ENCODE data around the gene BBS12. TPM values are rescaled to one million over a fixed set of nuclear protein-coding genes. Genes with fewer than 3 reads are reported as not detected.

Gene BBS12
- polyA plus RNA-seq, 3 donors from 2014 or later: 0.19 to 1.1 TPM; not detected in 1

GRCh38 chr4:122733787-122734120, 1.2 kb downstream of the BBS12 start:
- no peaks in the 10 kb centered on the region for H3K9me3 Mint-ChIP-seq
- H3K27me3 Mint-ChIP-seq (ENCODE audit: low read depth in 3 of 3): peaks cover 6 to 16% (median 8%) of the 10 kb centered on the region in 3 donors

DNA sequence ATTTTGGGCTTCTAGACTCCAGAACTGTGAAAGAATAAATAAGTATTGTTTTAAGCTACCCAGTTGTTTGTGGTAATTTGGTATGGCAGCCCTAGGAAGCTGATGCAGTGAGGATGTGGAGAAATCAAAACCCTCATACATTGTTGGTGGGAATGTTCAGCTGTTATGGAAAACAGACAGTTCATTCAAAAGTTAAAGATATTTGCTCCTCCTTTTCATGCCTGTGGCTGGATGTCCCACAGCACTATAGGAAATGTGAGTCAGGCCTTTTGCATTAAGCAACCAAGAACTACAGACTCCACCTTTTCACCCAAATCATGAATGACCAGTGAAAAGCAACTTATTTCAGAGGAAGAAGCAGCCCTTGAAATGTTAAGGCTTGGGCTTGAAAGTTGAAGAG, 6.7 kb downstream of the BBS12 start:
- Mint-ChIP-seq H3K27ac (no peak overlapping the region), H3K9me3 (no peaks in the 10 kb centered on the region), H3K27me3 (ENCODE audit: low read depth in 3 of 3) (no peaks in the 10 kb centered on the region), H3K4me1 (peaks cover 0 to 1% of the 10 kb centered on the region in 2 donors), H3K36me3 (peaks cover 6 to 17% (median 13%) of the 10 kb centered on the region in 3 donors), H3K4me3 (no peak overlapping the region)
- no peak for DNase-seq

More at GRCh38 chr4:122733787-122734120, 1.2 kb downstream of the BBS12 start:
- H3K36me3 Mint-ChIP-seq: peaks cover 0 to 2% (median 0%) of the 10 kb centered on the region in 3 donors
- no peak for DNase-seq
- peaks cover 20 to 23% of the 10 kb centered on the region in 2 donors for H3K4me1 Mint-ChIP-seq
- peak overlapping the region in 4 of 5 donors; percentile 91 to 97 (median 96) for H3K4me3 Mint-ChIP-seq
- H3K27ac Mint-ChIP-seq: peak overlapping the region; percentile 93 to 99 (median 96)

DNA sequence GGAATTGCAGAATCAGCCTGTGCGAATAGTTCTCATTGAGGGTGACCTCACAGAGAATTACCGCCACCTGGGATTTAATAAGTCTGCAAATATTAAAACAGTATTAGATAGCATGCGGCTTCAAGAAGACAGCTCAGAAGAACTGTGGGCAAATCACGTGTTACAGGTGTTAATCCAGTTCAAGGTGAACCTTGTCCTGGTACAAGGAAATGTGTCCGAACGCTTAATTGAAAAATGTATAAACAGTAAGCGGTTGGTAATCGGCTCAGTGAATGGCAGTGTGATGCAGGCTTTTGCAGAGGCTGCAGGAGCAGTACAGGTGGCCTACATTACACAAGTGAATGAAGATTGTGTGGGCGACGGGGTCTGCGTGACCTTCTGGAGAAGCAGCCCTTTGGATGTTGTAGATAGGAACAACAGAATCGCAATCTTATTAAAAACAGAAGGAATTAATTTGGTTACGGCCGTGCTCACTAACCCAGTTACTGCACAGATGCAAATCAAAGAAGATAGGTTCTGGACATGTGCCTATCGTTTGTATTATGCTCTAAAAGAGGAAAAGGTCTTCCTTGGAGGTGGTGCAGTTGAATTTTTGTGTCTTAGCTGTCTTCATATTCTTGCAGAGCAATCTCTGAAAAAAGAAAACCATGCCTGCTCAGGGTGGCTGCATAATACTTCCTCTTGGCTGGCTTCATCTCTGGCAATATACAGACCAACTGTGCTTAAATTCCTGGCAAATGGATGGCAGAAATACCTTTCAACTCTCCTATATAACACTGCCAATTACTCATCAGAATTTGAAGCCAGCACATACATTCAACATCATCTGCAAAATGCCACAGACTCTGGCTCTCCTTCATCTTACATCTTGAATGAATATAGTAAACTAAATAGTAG, 10.7 kb downstream of the BBS12 start:
- no peak for DNase-seq
- no peak overlapping the region for H3K27ac Mint-ChIP-seq
- H3K4me3 Mint-ChIP-seq: no peak overlapping the region
- peaks cover 6 to 21% (median 20%) of the 10 kb centered on the region in 3 donors for H3K36me3 Mint-ChIP-seq
- H3K27me3 Mint-ChIP-seq (ENCODE audit: low read depth in 3 of 3): no peaks in the 10 kb centered on the region
- H3K9me3 Mint-ChIP-seq: no peaks in the 10 kb centered on the region
- peaks cover 2 to 5% of the 10 kb centered on the region in 2 donors for H3K4me1 Mint-ChIP-seq

DNA sequence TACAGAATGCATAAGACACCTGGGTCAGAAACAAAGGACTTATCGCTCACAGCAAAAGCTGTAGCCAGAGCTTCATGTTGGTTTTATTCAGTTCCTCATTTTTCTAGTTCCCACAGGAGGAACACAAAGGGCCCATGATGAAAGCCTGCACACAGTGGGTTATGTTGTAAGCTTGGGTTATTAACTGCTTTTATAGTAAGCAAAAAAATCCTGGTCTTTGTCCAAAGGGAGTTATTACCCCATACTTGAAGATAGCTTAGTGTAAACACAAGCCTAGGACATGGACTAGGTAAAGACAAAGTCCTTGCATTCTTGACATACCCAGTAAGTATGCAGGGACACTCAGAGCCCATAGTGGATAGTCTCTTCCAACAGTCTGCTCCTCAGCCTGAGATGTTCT, 11.7 kb downstream of the BBS12 start:
- Mint-ChIP-seq H3K4me1 (peaks cover 2 to 5% of the 10 kb centered on the region in 2 donors), H3K36me3 (peaks cover 6 to 21% (median 17%) of the 10 kb centered on the region in 3 donors), H3K4me3 (no peak overlapping the region)

GRCh38 chr4:122746485-122746965, 14.0 kb downstream of the BBS12 start:
- Mint-ChIP-seq H3K9me3 (no peaks in the 10 kb centered on the region), H3K36me3 (peaks cover 6 to 21% (median 17%) of the 10 kb centered on the region in 3 donors), H3K27ac (peak overlapping the region in 3 of 6 donors; percentile 9 to 50 (median 31)), H3K4me3 (no peak overlapping the region), H3K4me1 (peaks cover 2 to 5% of the 10 kb centered on the region in 2 donors), H3K27me3 (ENCODE audit: low read depth in 3 of 3) (peaks cover 0 to 2% (median 0%) of the 10 kb centered on the region in 3 donors)
- DNase-seq: no peak

More for the DNA sequence above, 11.7 kb downstream of the BBS12 start:
- DNase-seq: no peak
- Mint-ChIP-seq H3K27ac (no peak overlapping the region), H3K27me3 (ENCODE audit: low read depth in 3 of 3) (no peaks in the 10 kb centered on the region), H3K9me3 (no peaks in the 10 kb centered on the region)

DNA sequence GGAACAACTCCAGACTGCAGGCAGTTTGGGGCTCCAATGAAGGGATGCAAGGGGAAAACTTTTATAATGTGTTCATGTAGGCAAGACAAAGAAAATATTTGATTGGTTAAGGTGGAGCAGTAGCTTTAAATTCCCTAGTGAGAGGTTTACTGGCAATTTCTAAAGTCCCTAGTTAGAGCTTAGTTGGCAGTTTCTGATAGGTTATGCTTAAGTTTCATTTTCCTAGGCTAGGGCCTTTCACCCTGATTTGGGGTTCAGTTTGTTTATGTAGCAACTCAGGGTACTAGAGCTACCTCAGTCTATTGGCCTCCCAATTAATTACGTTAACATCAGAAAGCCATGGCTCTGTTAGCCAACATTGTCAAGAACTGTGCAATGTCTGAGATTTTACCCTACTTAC, 14.6 kb downstream of the BBS12 start:
- Mint-ChIP-seq H3K36me3 (peaks cover 6 to 21% (median 17%) of the 10 kb centered on the region in 3 donors), H3K27me3 (ENCODE audit: low read depth in 3 of 3) (peaks cover 0 to 2% (median 0%) of the 10 kb centered on the region in 3 donors), H3K4me3 (no peak overlapping the region), H3K4me1 (peaks cover 2 to 5% of the 10 kb centered on the region in 2 donors), H3K9me3 (no peaks in the 10 kb centered on the region), H3K27ac (peak overlapping the region in 2 of 6 donors; percentile 31 to 50)
- DNase-seq: no peak

DNA sequence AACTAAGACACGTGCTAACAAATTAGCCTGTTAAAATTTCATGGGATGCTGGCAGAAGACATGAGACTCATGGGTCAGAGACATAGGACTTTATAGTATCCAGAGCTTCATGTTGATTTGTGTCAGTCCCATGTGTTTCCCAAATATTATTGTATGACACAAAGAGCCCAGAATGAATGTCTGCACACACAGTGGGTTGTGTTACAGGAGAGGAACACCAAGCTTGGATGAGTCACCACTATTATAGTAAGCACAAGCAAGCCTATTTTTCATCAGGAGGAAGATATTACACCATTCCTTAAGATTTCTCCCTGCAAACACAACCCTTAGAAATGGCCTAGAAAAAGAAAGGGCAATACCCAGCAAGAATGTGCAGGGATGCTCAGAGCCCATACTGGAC, 15.4 kb downstream of the BBS12 start:
- Mint-ChIP-seq H3K4me3 (no peak overlapping the region), H3K4me1 (peaks cover 2 to 5% of the 10 kb centered on the region in 2 donors), H3K9me3 (no peaks in the 10 kb centered on the region), H3K27me3 (ENCODE audit: low read depth in 3 of 3) (peaks cover 0 to 7% (median 0%) of the 10 kb centered on the region in 3 donors), H3K36me3 (peaks cover 0 to 13% (median 11%) of the 10 kb centered on the region in 3 donors), H3K27ac (no peak overlapping the region)
- DNase-seq: no peak

- DNase-seq: no peak
- Mint-ChIP-seq H3K27ac (no peak overlapping the region), H3K36me3 (peaks cover 0 to 7% (median 3%) of the 10 kb centered on the region in 3 donors), H3K27me3 (ENCODE audit: low read depth in 3 of 3) (peaks cover 0 to 13% (median under 1%) of the 10 kb centered on the region in 3 donors), H3K9me3 (no peaks in the 10 kb centered on the region), H3K4me3 (no peak overlapping the region), H3K4me1 (peaks cover 2 to 5% of the 10 kb centered on the region in 2 donors)
These were observed 17.4 kb downstream of the BBS12 start for GRCh38 chr4:122749704-122750454.

DNA sequence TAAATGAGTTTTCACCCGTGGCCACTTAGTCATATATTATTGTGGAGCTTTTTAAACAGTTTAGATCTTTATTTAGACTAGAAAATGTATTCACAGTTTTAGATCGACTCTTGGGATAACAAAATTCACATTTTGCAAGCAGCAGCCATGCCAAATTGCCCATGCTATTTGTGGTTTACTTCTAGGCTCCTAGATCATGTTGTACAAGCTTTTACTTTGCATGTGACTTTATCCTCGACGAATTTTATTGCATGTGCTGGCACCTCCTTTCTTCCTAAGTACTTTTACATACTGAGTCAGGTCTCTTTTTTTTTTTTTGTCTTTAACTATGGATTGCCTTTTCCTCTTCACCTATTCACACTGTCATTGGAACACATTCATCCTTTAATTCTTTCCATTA, 23.2 kb downstream of the BBS12 start:
- Mint-ChIP-seq H3K27me3 (ENCODE audit: low read depth in 3 of 3) (peaks cover 0 to 13% (median 2%) of the 10 kb centered on the region in 3 donors), H3K4me1 (peaks cover 0 to 6% of the 10 kb centered on the region in 2 donors), H3K9me3 (no peaks in the 10 kb centered on the region)

GRCh38 chr4:122758033-122758432, 25.5 kb downstream of the BBS12 start:
- peaks cover 2 to 10% (median 6%) of the 10 kb centered on the region in 3 donors for H3K27me3 Mint-ChIP-seq (ENCODE audit: low read depth in 3 of 3)
- no peak overlapping the region for H3K27ac Mint-ChIP-seq
- peaks cover 18 to 28% of the 10 kb centered on the region in 2 donors for H3K4me1 Mint-ChIP-seq
- no peak overlapping the region for H3K4me3 Mint-ChIP-seq
- H3K9me3 Mint-ChIP-seq: no peaks in the 10 kb centered on the region
- no peaks in the 10 kb centered on the region for H3K36me3 Mint-ChIP-seq
- peak; percentile 20 to 39 (median 35) for DNase-seq

More for the DNA sequence above, 23.2 kb downstream of the BBS12 start:
- Mint-ChIP-seq H3K27ac (no peak overlapping the region), H3K4me3 (no peak overlapping the region), H3K36me3 (no peaks in the 10 kb centered on the region)
- DNase-seq: no peak

DNA sequence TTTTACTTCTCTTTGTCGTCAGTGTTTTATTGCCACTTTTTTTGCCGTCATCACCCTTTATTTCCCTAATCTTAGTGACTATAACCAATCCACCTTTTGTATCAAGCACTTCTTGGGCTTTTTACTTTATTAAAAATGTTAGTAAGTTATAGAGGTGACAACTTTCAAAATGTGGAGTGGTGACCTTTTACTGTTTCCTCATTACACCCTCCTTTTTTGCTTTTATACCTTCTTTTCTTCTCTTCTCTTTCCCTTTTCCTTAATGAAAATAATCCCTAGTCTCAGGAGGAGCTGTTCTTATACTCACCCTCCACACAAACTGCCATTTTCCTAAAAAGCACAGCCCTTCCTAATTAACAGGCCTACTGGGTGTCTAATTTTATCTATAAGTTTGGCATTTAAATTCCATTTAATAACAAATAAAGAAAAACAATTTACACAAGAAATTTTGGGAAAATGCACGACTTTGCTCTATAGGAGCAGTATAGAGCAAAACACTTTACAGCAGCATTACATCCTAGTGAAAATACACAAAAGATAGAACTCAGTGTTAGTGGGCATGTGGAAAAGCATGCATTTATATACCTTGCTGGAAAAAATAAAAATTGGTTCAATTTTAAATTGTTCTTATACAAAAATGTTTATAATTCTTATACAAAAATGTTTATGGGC, 27.3 kb downstream of the BBS12 start:
- Mint-ChIP-seq H3K27ac (peak overlapping the region in 1 of 6 donors; percentile 14), H3K4me3 (no peak overlapping the region), H3K4me1 (peaks cover 30 to 45% of the 10 kb centered on the region in 2 donors), H3K36me3 (no peaks in the 10 kb centered on the region), H3K9me3 (no peaks in the 10 kb centered on the region), H3K27me3 (ENCODE audit: low read depth in 3 of 3) (peaks cover 2 to 6% (median 5%) of the 10 kb centered on the region in 3 donors)
- no peak for DNase-seq

- peak overlapping the region; percentile 75 to 85 (median 81) for H3K4me3 Mint-ChIP-seq
- peak; percentile 54 to 73 (median 65) for DNase-seq
- H3K27me3 Mint-ChIP-seq (ENCODE audit: low read depth in 3 of 3): peaks cover 0 to 6% (median 5%) of the 10 kb centered on the region in 3 donors
- peaks cover 31 to 51% of the 10 kb centered on the region in 2 donors for H3K4me1 Mint-ChIP-seq
- H3K36me3 Mint-ChIP-seq: peaks cover 0 to 3% (median 0%) of the 10 kb centered on the region in 3 donors
- peak overlapping the region; percentile 54 to 84 (median 64) for H3K27ac Mint-ChIP-seq
- H3K9me3 Mint-ChIP-seq: no peaks in the 10 kb centered on the region
These were observed 30.0 kb downstream of the BBS12 start for GRCh38 chr4:122762520-122762919.
